ENCODE measurements around the gene IP6K3.

The IP6K3 gene

DNA sequence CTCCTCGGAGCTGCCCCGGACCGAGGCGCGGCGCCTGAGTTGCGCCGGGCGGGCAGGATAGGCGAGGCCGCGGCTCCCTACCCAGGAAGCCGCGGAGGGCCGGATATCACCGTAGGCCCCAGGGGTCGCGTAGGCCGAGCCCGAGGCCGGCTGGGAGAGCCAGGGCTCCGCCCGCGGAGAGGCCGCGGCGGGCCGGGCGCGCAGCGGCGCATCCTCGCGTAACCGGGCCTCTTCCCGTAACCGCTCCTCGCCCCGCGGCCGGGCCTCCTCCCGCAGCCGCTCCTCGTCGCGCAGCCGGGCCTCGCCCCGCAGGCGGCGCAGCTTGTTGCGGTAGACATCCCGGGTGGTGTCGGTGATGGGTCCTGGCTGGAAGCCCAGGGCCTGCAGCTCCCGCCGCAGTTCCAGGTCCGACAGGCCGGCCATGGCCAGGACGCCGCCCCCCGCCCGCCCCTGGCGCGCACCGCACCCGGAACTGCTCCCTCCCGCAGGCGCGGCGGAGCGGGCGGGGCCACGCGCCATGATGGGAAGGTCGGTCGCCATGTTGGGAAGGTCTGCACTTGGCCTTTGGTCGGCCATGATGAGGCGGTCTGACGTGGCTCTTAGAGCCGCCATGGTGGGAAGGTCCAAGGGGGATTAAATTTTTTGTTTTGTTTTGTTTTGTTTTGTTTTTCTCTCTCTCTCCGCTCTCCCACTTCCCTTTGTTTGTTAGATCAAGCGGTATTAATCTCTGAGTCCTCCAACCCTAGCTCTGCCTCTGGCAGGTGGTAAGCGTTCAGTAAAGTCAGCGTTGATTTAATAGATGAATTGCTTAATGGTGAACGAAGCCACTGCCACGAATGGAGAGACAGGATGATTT is 42.2 kb upstream of the IP6K3 start, which contains the start of gene LEMD2:
Gene LEMD2, minus strand, starts transcription at position 437 of the 856 bp plus-strand sequence. Its CDS starts 14 bp downstream, at position 423.
- H3K9ac ChIP-seq (ENCODE audit: insufficient read length), result peak within 1 kb of the TSS; percentile 87
- H3K4me3 ChIP-seq, result peak within 1 kb of the TSS; percentile 92
- H3K27ac ChIP-seq, result peak within 1 kb of the TSS; percentile 63
- no peaks in the 10 kb centered on the region for H3K9me3 ChIP-seq (ENCODE audit: low read depth, low read length)
- no peak for TF ChIP-seq EZH2 (IDR thresholded peaks at IDR 0.05)
- TF ChIP-seq FOXP2 (optimal IDR thresholded peaks at IDR 0.05; ENCODE audit: control extremely low read depth, extremely low read length, insufficient read depth), result peak; percentile 49
- TF ChIP-seq POLR2AphosphoS5 (IDR thresholded peaks at IDR 0.05; ENCODE audit: borderline replicate concordance, low read depth, low read length), result peak; percentile 81
- DNase-seq (ENCODE audit: low read depth, low spot score), result no peak
- H3K36me3 ChIP-seq (ENCODE audit: insufficient read depth, low read length), result peaks cover 20% of the 10 kb centered on the region

DNA sequence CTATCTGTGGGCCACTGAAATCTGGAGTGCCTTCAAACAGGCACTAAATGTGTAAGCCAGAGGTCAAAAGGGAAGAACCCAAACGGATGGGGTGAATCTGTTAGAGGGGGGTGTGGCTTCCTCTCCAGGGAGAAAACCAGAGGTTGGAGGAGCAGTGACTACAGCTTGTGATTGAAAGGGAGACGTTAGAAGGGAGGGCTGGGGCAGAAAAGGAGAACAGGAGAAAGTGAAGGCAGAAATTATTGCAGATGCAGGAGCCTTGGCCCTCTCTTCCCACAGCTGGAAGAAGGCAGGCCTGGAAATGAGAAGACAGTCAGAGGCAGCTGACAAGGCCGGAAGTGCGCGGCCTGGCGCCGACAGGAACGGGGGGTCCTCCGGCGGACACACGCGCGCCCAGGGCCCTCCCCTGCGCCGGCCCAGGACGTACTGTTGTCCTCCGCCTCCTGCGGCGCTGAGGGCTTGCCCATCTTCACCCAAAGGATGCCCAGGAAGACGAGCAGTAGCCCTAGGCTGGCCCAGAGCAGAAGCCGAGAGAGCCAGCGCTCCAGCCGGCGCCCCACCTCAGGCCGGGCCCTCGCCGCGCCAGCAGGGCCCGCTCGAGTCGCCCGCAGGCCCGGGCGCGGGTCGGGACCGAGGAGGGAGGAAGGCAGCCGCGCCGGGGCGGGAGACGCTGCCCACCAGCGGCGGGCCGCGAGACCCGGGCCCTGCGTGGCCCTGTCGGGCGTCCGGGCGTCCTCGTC is 41.4 kb upstream of the IP6K3 start:
- peak overlapping the region; percentile 87 for H3K9ac ChIP-seq (ENCODE audit: insufficient read length)
- no peak for TF ChIP-seq EZH2 (IDR thresholded peaks at IDR 0.05)
- no peak for TF ChIP-seq FOXP2 (optimal IDR thresholded peaks at IDR 0.05; ENCODE audit: control extremely low read depth, extremely low read length, insufficient read depth)
- no peak; the same call in 1 of the 2 replicates for TF ChIP-seq POLR2AphosphoS5 (IDR thresholded peaks at IDR 0.05; ENCODE audit: borderline replicate concordance, low read depth, low read length)
- no peaks in the 10 kb centered on the region for H3K9me3 ChIP-seq (ENCODE audit: low read depth, low read length)
- H3K4me3 ChIP-seq, result peak overlapping the region; percentile 92
- DNase-seq (ENCODE audit: low read depth, low spot score), result no peak
- peaks cover 28% of the 10 kb centered on the region for H3K36me3 ChIP-seq (ENCODE audit: insufficient read depth, low read length)
- H3K27ac ChIP-seq, result peak overlapping the region; percentile 43; the same call in 1 of the 2 replicates

DNA sequence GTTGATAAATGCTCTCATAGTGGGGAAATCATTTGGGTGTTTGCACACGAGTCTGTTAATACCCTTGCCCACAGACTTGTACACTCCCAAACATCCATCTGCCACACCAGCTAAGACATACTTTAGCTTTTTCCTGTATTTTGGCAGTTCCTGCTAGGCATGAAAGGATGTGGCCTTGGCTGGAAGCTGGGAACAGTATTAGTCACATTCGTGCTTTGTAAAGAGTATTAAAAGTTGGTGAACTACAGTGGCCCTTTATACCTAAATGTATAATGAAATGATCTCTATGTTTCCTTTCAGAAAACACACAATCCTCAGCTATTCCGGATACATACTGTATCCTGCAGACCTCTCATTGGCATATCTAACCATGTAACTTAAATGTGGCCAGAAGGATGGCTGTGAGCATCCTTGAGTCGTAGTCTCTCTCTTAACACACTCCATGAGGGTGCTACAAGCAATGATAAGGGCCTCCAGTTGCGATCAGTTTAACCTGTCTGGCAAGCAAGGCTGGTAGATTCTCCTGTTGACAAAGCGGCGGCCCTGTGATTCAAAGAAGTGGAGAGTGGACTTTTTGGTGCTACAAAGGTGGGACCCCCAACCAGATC is 40.7 kb upstream of the IP6K3 start:
- H3K27ac ChIP-seq, result no peak overlapping the region
- TF ChIP-seq FOXP2 (optimal IDR thresholded peaks at IDR 0.05; ENCODE audit: control extremely low read depth, extremely low read length, insufficient read depth), result no peak
- TF ChIP-seq POLR2AphosphoS5 (IDR thresholded peaks at IDR 0.05; ENCODE audit: borderline replicate concordance, low read depth, low read length), result no peak
- no peak for TF ChIP-seq EZH2 (IDR thresholded peaks at IDR 0.05)
- no peaks in the 10 kb centered on the region for H3K9me3 ChIP-seq (ENCODE audit: low read depth, low read length)
- H3K36me3 ChIP-seq (ENCODE audit: insufficient read depth, low read length), result peaks cover 35% of the 10 kb centered on the region
- peak overlapping the region; percentile 92 for H3K4me3 ChIP-seq
- DNase-seq (ENCODE audit: low read depth, low spot score), result no peak
- H3K9ac ChIP-seq (ENCODE audit: insufficient read length), result peak overlapping the region; percentile 87

DNA sequence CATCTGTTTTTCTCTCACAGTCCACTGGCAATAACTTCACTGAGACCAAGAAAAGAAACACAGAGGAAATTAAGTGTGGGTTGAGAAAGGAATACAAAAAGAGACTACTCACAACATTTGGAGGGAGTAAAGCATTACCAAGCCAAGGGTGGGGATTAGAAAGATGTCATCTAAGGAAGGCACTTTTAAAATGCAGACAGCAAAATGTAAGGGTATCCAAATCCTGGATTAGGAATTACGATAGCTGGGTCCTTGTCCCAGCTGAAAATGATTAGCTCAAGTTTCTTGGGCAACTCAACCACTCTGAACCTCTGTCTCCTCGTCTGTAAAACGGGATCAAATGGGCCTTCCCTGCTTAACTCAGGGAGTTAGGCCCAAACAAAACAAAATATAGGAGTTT is 40.0 kb upstream of the IP6K3 start:
- Histone ChIP-seq H3K27ac (no peak overlapping the region), H3K4me3 (no peak overlapping the region), H3K9ac (ENCODE audit: insufficient read length) (peak overlapping the region; percentile 50), H3K9me3 (ENCODE audit: low read depth, low read length) (no peaks in the 10 kb centered on the region), H3K36me3 (ENCODE audit: insufficient read depth, low read length) (peaks cover 42% of the 10 kb centered on the region)
- DNase-seq (ENCODE audit: low read depth, low spot score), result no peak
- TF ChIP-seq FOXP2 (optimal IDR thresholded peaks at IDR 0.05; ENCODE audit: control extremely low read depth, extremely low read length, insufficient read depth) (no peak), EZH2 (IDR thresholded peaks at IDR 0.05) (no peak), POLR2AphosphoS5 (IDR thresholded peaks at IDR 0.05; ENCODE audit: borderline replicate concordance, low read depth, low read length) (no peak)

DNA sequence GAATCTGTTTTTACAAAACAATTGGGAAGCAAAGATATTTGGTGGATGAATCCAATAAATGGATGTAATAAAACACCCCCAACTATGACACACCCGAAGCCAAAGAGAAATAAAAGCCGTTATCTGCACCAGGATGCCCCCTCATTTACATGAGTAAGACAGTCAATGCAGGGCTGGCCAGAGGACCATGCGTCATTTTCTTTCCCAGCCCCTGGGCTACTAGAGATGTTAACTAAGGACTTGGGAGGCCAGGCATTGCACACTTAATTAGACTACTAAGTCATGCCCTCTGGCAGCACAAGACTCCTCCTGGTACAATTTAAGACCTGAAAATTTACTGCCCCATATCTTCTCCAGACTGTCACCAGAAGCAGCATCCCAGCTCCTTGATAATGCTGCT is 39.1 kb upstream of the IP6K3 start:
- Histone ChIP-seq H3K4me3 (no peak overlapping the region), H3K36me3 (ENCODE audit: insufficient read depth, low read length) (peaks cover 50% of the 10 kb centered on the region), H3K9ac (ENCODE audit: insufficient read length) (peak overlapping the region; percentile 50), H3K27ac (no peak overlapping the region), H3K9me3 (ENCODE audit: low read depth, low read length) (no peaks in the 10 kb centered on the region)
- no peak for DNase-seq (ENCODE audit: low read depth, low spot score)
- no peak for TF ChIP-seq FOXP2 (optimal IDR thresholded peaks at IDR 0.05; ENCODE audit: control extremely low read depth, extremely low read length, insufficient read depth)
- TF ChIP-seq EZH2 (IDR thresholded peaks at IDR 0.05), result no peak
- no peak for TF ChIP-seq POLR2AphosphoS5 (IDR thresholded peaks at IDR 0.05; ENCODE audit: borderline replicate concordance, low read depth, low read length)

DNA sequence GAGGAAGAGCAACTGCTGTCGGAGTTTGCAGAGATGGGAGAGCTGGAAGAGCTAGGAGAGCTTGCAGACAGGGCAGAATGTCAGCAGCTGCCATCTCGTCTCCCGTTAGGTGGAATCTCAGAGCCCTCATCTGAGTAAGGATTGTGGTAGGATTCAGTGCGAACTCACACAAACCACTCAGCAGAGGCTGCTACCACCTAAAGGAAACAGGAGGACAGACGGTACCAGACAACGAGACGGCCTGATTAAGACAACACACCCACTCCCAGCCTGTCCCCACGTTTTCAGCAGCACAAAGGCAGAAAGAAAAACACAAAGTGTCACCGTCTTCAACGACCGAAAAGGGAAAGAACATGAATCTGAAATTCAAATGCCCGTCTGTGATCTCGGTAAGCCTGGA is 38.1 kb upstream of the IP6K3 start:
- no peak for DNase-seq (ENCODE audit: low read depth, low spot score)
- no peak overlapping the region for H3K27ac ChIP-seq
- peaks cover 59% of the 10 kb centered on the region for H3K36me3 ChIP-seq (ENCODE audit: insufficient read depth, low read length)
- no peak overlapping the region for H3K4me3 ChIP-seq
- TF ChIP-seq FOXP2 (optimal IDR thresholded peaks at IDR 0.05; ENCODE audit: control extremely low read depth, extremely low read length, insufficient read depth) (no peak), POLR2AphosphoS5 (IDR thresholded peaks at IDR 0.05; ENCODE audit: borderline replicate concordance, low read depth, low read length) (no peak), EZH2 (IDR thresholded peaks at IDR 0.05) (no peak)
- H3K9ac ChIP-seq (ENCODE audit: insufficient read length), result no peak overlapping the region
- no peaks in the 10 kb centered on the region for H3K9me3 ChIP-seq (ENCODE audit: low read depth, low read length)

DNA sequence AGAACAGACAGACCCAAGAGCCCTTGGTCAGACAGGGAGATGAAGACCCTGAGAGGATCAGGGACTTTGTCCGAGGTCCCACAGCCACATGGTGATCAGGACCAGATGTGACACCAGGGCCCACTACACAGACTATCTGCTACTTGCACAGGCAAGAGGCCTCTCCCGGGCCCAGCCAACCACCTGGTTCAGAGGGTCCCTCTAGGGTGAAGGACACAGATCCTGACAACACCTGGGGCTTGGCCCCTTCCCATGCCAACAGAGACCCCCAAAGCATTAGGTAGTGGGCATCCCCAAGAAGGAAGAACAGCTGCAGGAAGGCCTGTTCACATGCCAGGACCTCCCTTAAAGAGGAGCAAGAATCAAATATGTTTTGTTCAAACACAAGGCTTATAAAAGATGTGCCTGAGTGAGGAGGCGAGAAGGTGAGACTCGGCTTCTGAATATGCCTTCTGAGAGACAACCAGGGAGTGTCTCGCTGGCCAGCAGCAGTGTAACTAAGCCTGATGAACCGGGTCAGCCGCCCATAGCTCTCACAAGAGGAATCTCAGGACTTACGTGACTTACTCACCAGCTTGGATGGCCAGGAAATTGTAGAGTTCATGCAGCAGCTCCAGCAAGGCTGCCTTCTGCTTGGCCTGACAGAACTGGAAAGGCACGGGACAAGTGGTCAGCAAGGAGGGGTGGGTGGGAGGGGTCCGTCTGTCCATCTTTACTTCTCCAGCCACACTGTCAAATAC is 37.2 kb upstream of the IP6K3 start:
- DNase-seq (ENCODE audit: low read depth, low spot score), result no peak
- Histone ChIP-seq H3K27ac (no peak overlapping the region), H3K9ac (ENCODE audit: insufficient read length) (no peak overlapping the region), H3K4me3 (no peak overlapping the region), H3K36me3 (ENCODE audit: insufficient read depth, low read length) (peaks cover 68% of the 10 kb centered on the region), H3K9me3 (ENCODE audit: low read depth, low read length) (no peaks in the 10 kb centered on the region)
- TF ChIP-seq FOXP2 (optimal IDR thresholded peaks at IDR 0.05; ENCODE audit: control extremely low read depth, extremely low read length, insufficient read depth) (no peak), POLR2AphosphoS5 (IDR thresholded peaks at IDR 0.05; ENCODE audit: borderline replicate concordance, low read depth, low read length) (no peak), EZH2 (IDR thresholded peaks at IDR 0.05) (no peak)
